GM21381 (cell line): Measurements from ENCODE around the gene OR10A2.
"Not testable (repeated sequence)": the region's sequence is repeated elsewhere in the genome, so short reads cannot be mapped to it uniquely, and the experiment has no call there.

Experiments used
- ATAC-seq: cut with Tn5 transposase; IDR thresholded peaks from one replicate; pipeline ENCODE4 v1.9.1; 2021; ENCODE audit warnings: mild to moderate bottlenecking, moderate library complexity; ENCODE audit not compliant: unreplicated experiment

The OR10A2 gene

DNA sequence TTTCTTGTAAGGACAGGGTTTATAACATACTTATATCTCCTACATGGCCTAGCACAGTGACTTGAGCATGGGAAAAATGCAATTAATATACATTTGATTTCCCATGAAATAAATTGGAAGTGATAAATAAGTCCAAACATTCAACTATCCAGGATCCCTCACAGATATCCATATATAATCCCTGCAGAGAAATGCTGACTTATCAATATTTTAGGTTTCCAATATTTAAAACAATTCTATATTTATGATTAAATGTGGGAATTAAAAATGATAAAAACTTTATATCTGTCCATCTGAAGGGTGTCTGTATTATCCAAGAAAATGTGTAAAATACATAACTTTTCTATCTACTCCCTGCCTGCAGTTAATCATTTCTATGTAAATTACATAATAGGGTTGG lies 19.9 kb downstream of the OR10A2 start:
- no peak for ATAC-seq

- ATAC-seq: not testable (repeated sequence)
Observed at GRCh38 chr11:6887711-6888110, 24.9 kb downstream of the OR10A2 start.

GRCh38 chr11:6888830-6889229 lies 26.0 kb downstream of the OR10A2 start:
- no peak for ATAC-seq

GRCh38 chr11:6889835-6890234 lies 27.0 kb downstream of the OR10A2 start:
- no peak for ATAC-seq

- ATAC-seq: no peak
Observed at GRCh38 chr11:6892400-6892799, 29.5 kb downstream of the OR10A2 start, which contains the start of gene OR2D2. TSS of gene OR2D2 (minus strand) at chr11:6892500. CDS start at chr11:6892500, 0 bp downstream.

DNA sequence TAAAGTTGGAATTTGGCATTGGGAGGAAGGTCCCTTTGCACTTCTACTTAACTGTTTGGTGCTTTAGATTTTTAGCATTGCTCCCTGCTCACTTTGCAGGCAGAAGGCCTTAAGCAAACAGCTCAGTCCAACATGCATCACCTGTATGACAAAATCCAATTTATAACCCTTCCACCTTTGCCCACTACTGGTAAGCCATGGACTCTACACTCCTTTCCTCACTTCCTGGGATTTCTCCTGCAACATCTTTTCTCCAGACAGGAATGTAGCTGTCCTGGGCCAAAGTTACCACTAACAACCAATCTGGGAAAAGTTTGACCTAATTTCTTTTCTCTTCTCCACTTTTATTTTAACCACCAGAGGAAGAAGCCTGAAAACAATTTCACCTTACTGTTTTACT lies 31.2 kb downstream of the OR10A2 start:
- ATAC-seq: no peak

DNA sequence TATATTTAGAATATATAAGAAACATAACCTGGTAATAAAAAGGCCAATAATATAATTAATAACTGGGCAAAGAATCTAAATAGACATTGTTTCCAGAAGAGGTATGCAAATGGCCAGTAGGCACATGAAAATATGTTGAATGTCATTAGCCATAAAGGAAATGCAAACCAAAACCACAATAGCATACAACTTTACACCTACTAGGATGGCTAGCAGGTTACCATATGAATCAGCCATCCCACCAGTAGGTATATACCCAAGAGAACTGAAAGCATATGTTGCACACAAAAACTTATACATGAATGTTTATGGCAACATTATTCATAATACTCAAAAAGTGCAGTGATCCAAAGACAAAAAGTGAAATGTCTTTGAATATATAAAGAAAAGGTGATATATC lies 32.2 kb downstream of the OR10A2 start:
- peak; percentile 82 for ATAC-seq

GRCh38 chr11:6898911-6899310 lies 36.1 kb downstream of the OR10A2 start:
- no peak for ATAC-seq

GRCh38 chr11:6900327-6900999 lies 37.6 kb downstream of the OR10A2 start:
- ATAC-seq: no peak

GRCh38 chr11:6904804-6905203 lies 41.9 kb downstream of the OR10A2 start:
- not testable (repeated sequence) for ATAC-seq

GRCh38 chr11:6911378-6911777 lies 48.5 kb downstream of the OR10A2 start:
- no peak for ATAC-seq

GRCh38 chr11:6911948-6912347 lies 49.1 kb downstream of the OR10A2 start:
- ATAC-seq: no peak

GRCh38 chr11:6919698-6920097 lies 56.8 kb downstream of the OR10A2 start:
- no peak for ATAC-seq

DNA sequence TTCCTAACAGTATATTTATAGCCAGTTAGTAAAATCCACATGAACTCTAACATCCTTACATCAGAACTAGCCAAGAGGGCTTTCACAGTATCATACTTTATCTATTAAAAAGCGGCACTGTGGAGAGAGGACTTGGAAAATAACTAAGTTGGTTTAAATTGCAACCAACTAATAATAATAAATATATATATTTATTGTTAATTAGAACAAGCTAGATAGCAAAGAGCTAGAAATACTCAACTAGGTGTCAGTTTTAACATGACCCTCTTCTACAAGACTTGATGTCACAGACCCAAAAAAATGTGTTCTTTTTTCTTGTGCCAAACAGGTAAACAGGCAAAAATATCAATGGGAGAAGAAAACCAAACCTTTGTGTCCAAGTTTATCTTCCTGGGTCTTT lies 57.8 kb downstream of the OR10A2 start, which contains the start of gene OR2D3:
Gene OR2D3, plus strand, starts transcription at position 301 of the 400 bp plus-strand sequence. Its CDS starts 0 bp downstream, at position 301.
- ATAC-seq: no peak
